Subcutaneous abdominal adipose tissue (tissue), 5 donors: Measurements from ENCODE around the gene PCDHGA11.
"Not testable (repeated sequence)": the region's sequence is repeated elsewhere in the genome, so short reads cannot be mapped to it uniquely, and the experiment has no call there.

Experiments used
- H3K27ac ChIP-seq: one replicate; pipeline ENCODE4 v1.7.0; 2013; ENCODE audit warnings: low read depth, mild to moderate bottlenecking, inconsistent platforms, low read length, moderate library complexity
- H3K27me3 ChIP-seq, 5 donors: one replicate each; pipeline ENCODE4 v1.7.0; 2013; ENCODE audit warnings: low read length in 5 of 5, inconsistent platforms in 1 of 5; ENCODE audit not compliant: control insufficient read depth in 5 of 5, insufficient read depth in 4 of 5
- H3K36me3 ChIP-seq, 5 donors: one replicate each; pipeline ENCODE4 v1.7.0; 2013; ENCODE audit warnings: low read length in 5 of 5; ENCODE audit not compliant: control insufficient read depth in 5 of 5, insufficient read depth in 5 of 5
- H3K4me1 ChIP-seq, 5 donors: one replicate each; pipeline ENCODE4 v1.7.0; 2013; ENCODE audit warnings: low read length in 5 of 5, mild to moderate bottlenecking in 3 of 5, moderate library complexity in 1 of 5; ENCODE audit not compliant: control insufficient read depth in 5 of 5, insufficient read depth in 5 of 5
- H3K4me3 ChIP-seq, 5 donors: one replicate each; pipeline ENCODE4 v1.7.0; 2013; ENCODE audit warnings: low read length in 5 of 5, low read depth in 1 of 5
- H3K9ac ChIP-seq, 5 donors: one replicate each; pipeline ENCODE4 v1.7.0; 2013; ENCODE audit warnings: low read length in 5 of 5, mild to moderate bottlenecking in 4 of 5, moderate library complexity in 3 of 5
- H3K9me3 ChIP-seq, 5 donors: one replicate each; pipeline ENCODE4 v1.7.0; 2013; ENCODE audit warnings: low read length in 5 of 5; ENCODE audit not compliant: control insufficient read depth in 5 of 5
- donor health status: healthy.
- donor health status: healthy.
- donor health status: healthy.
- donor health status: healthy.
- donor health status: healthy.

PCDHGA11 gene

DNA sequence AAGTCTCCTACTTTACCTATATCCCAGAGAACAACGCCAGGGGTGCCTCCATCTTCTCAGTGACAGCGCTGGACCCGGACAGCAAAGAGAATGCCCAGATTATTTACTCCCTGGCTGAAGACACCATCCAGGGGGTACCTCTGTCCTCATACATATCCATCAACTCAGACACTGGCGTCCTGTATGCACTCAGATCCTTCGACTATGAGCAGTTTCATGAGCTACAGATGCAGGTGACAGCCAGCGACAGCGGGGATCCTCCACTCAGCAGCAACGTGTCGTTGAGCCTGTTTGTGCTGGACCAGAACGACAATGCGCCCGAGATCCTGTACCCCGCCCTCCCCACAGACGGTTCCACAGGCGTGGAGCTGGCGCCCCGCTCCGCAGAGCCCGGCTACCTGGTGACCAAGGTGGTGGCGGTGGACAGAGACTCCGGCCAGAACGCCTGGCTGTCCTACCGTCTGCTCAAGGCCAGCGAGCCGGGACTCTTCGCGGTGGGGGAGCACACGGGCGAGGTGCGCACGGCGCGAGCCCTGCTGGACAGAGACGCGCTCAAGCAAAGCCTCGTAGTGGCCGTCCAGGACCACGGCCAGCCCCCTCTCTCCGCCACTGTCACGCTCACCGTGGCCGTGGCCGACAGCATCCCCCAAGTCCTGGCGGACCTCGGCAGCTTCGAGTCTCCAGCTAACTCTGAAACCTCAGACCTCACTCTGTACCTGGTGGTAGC is 6.1 kb upstream of the PCDHGA11 start:
- H3K36me3 ChIP-seq, H3K27me3 ChIP-seq, H3K27ac ChIP-seq, H3K9ac ChIP-seq: not testable (repeated sequence)
- H3K9me3 ChIP-seq: peaks cover 42 to 65% (median 55%) of the 10 kb centered on the region in 5 donors
- H3K4me3 ChIP-seq: peak overlapping the region in 3 of 5 donors; percentile 20 to 63 (median 46)
- peaks cover 0 to 34% (median 19%) of the 10 kb centered on the region in 5 donors for H3K4me1 ChIP-seq

DNA sequence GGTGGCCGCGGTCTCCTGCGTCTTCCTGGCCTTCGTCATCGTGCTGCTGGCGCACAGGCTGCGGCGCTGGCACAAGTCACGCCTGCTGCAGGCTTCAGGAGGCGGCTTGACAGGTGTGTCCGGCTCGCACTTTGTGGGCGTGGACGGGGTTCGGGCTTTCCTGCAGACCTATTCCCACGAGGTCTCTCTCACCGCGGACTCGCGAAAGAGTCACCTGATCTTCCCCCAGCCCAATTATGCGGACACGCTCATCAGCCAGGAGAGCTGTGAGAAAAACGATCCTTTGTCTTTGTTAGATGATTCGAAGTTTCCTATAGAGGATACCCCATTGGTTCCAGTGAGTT is 5.6 kb upstream of the PCDHGA11 start:
- not testable (repeated sequence) for H3K27ac ChIP-seq, H3K27me3 ChIP-seq, H3K36me3 ChIP-seq, H3K9ac ChIP-seq
- Histone ChIP-seq H3K9me3 (peaks cover 41 to 64% (median 55%) of the 10 kb centered on the region in 5 donors), H3K4me3 (peak overlapping the region in 1 of 5 donors; percentile 12), H3K4me1 (peaks cover 0 to 29% (median 15%) of the 10 kb centered on the region in 5 donors)

DNA sequence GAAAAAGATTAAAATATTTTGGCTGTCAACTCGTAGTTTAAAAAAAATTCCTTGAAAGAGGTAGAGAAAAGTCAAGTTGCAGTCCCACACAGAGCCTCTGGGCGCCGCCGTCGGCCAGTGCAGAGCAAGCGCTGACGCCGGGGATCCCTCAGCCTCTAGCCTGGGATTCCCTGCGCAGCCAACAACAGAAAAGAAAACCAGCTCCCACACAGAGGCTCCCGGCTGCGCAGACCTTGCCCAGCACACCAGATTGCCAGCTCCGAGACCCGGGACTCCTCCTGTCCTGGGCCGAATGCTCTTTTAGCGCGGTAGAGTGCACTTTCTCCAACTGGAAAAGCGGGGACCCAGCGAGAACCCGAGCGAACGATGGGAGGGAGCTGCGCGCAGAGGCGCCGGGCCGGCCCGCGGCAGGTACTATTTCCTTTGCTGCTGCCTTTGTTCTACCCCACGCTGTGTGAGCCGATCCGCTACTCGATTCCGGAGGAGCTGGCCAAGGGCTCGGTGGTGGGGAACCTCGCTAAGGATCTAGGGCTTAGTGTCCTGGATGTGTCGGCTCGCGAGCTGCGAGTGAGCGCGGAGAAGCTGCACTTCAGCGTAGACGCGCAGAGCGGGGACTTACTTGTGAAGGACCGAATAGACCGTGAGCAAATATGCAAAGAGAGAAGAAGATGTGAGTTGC is 3.2 kb upstream of the PCDHGA11 start, which contains the start of gene PCDHGB7:
PCDHGB7 (plus strand) TSS at position 184 of the 679 bp plus-strand sequence; CDS start at position 367, 183 bp downstream.
- Histone ChIP-seq H3K9ac (peak within 1 kb of the TSS in 2 of 5 donors; percentile 9 to 38), H3K9me3 (peaks cover 44 to 73% (median 66%) of the 10 kb centered on the region in 5 donors), H3K4me1 (peaks cover 0 to 38% (median 21%) of the 10 kb centered on the region in 5 donors), H3K4me3 (peak within 1 kb of the TSS; percentile 45 to 68 (median 60))
- H3K27me3 ChIP-seq, H3K27ac ChIP-seq, H3K36me3 ChIP-seq: not testable (repeated sequence)

DNA sequence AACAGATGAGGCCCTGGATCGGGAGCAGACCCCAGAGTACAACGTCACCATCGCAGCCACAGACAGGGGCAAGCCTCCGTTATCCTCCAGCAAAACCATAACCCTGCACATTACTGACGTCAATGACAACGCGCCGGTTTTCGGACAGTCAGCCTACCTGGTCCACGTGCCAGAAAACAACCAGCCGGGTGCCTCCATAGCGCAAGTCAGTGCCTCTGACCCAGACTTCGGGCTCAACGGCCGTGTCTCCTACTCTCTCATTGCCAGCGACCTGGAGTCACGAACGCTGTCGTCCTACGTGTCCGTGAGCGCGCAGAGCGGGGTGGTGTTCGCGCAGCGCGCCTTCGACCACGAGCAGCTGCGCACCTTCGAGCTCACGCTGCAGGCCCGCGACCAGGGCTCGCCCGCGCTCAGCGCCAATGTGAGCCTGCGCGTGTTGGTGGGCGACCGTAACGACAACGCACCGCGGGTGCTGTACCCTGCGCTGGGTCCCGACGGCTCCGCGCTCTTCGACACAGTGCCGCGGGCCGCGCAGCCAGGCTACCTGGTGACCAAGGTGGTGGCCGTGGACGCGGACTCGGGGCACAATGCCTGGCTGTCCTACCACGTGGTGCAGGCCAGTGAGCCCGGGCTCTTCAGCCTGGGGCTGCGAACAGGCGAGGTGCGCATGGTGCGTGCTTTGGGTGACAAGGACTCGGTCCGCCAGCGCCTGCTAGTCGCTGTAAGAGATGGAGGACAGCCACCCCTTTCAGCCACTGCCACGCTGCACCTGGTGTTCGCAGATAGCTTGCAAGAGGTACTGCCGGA is 1.6 kb upstream of the PCDHGA11 start:
- H3K27ac ChIP-seq: no peak overlapping the region
- peak overlapping the region; percentile 45 to 68 (median 60) for H3K4me3 ChIP-seq
- peaks cover 0 to 10% (median 6%) of the 10 kb centered on the region in 5 donors for H3K27me3 ChIP-seq
- H3K9ac ChIP-seq: no peak overlapping the region
- H3K36me3 ChIP-seq: no peaks in the 10 kb centered on the region
- peaks cover 0 to 34% (median 14%) of the 10 kb centered on the region in 5 donors for H3K4me1 ChIP-seq
- H3K9me3 ChIP-seq: peaks cover 43 to 72% (median 65%) of the 10 kb centered on the region in 5 donors

DNA sequence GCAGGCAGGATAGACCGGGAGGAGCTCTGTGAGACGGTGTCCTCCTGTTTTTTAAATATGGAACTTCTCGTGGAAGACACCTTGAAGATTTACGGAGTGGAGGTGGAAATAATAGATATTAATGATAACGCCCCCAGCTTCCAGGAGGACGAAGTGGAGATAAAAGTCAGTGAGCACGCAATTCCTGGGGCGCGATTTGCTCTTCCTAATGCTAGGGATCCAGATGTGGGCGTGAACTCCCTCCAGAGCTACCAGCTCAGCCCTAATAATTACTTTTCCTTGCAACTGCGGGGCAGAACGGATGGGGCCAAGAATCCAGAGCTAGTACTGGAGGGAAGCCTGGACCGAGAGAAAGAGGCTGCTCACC is 621 bp downstream of the PCDHGA11 start:
- Histone ChIP-seq H3K27me3 (peaks cover 0 to 10% (median 6%) of the 10 kb centered on the region in 5 donors), H3K9ac (peak overlapping the region in 1 of 5 donors; percentile 5), H3K4me3 (peak overlapping the region; percentile 38 to 66 (median 58)), H3K27ac (no peak overlapping the region), H3K4me1 (peaks cover 0 to 34% (median 14%) of the 10 kb centered on the region in 5 donors), H3K9me3 (peaks cover 43 to 78% (median 76%) of the 10 kb centered on the region in 5 donors), H3K36me3 (no peaks in the 10 kb centered on the region)

DNA sequence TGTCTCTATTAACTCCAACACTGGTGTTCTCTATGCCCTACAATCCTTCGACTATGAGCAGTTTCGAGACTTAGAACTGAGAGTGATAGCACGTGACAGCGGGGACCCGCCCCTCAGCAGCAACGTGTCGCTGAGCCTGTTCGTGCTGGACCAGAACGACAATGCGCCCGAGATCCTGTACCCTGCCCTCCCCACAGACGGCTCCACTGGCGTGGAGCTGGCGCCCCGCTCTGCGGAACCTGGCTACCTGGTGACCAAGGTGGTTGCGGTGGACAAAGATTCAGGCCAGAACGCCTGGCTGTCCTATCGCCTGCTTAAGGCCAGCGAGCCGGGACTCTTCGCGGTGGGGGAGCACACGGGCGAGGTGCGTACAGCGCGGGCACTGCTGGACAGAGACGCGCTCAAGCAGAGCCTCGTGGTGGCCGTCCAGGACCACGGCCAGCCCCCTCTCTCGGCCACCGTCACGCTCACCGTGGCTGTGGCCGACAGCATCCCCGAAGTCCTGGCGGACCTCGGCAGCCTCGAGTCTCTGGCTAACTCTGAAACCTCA is 2.0 kb downstream of the PCDHGA11 start:
- Histone ChIP-seq H3K36me3 (peaks cover 0 to 3% (median 0%) of the 10 kb centered on the region in 5 donors), H3K27ac (no peak overlapping the region), H3K4me1 (peaks cover 0 to 30% (median 13%) of the 10 kb centered on the region in 5 donors), H3K9ac (no peak overlapping the region), H3K9me3 (peaks cover 55 to 89% (median 85%) of the 10 kb centered on the region in 5 donors), H3K4me3 (peak overlapping the region in 4 of 5 donors; percentile 11 to 58 (median 33)), H3K27me3 (peaks cover 0 to 10% (median 6%) of the 10 kb centered on the region in 5 donors)

DNA sequence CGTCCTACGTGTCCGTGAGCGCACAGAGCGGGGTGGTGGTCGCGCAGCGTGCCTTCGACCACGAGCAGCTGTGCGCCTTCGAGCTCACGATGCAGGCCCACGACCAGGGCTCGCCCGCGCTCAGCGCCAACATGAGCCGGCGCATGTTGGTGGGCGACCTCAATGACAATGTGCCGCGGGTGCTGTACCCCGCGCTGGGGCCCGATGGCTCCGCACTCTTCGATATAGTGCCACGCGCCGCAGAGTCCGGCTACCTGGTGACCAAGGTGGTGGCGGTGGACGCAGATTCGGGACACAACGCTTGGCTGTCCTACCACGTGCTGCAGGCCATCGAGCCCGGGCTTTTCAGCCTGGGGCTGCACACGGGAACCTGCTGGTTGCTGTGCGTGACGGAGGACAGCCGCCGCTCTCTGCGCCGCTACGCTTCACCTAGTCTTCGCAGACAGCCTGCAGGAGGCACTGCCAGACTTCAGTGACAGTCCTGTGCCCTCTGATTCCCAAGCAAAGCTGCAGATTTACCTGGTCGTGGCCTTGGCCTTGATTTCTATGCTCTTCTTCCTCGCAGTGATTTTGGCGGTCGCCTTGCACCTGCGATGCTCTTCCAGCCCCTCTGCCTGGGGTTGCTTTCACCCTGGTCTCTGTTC is 7.1 kb downstream of the PCDHGA11 start:
- peaks cover 0 to 16% (median 13%) of the 10 kb centered on the region in 5 donors for H3K4me1 ChIP-seq
- H3K9me3 ChIP-seq: peaks cover 35 to 78% (median 76%) of the 10 kb centered on the region in 5 donors
- H3K36me3 ChIP-seq: peaks cover 0 to 4% (median 0%) of the 10 kb centered on the region in 5 donors
- peak overlapping the region; percentile 11 to 56 (median 50) for H3K4me3 ChIP-seq
- no peak overlapping the region for H3K27ac ChIP-seq
- no peak overlapping the region for H3K9ac ChIP-seq
- H3K27me3 ChIP-seq: peaks cover 0 to 12% (median 4%) of the 10 kb centered on the region in 5 donors

DNA sequence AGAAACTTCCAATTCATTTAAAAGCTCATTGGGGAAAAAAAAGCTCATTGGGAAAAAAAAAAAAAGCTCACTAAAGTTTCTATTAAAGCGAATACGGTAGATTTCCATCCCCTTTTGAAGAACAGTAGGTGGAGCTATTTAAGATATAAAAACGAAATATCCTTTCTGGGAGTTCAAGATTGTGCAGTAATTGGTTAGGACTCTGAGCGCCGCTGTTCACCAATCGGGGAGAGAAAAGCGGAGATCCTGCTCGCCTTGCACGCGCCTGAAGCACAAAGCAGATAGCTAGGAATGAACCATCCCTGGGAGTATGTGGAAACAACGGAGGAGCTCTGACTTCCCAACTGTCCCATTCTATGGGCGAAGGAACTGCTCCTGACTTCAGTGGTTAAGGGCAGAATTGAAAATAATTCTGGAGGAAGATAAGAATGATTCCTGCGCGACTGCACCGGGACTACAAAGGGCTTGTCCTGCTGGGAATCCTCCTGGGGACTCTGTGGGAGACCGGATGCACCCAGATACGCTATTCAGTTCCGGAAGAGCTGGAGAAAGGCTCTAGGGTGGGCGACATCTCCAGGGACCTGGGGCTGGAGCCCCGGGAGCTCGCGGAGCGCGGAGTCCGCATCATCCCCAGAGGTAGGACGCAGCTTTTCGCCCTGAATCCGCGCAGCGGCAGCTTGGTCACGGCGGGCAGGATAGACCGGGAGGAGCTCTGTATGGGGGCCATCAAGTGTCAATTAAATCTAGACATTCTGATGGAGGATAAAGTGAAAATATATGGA is 9.7 kb downstream of the PCDHGA11 start, which contains the start of gene PCDHGA12:
PCDHGA12 (plus strand) TSS at position 176 of the 782 bp plus-strand sequence; CDS start at position 429, 253 bp downstream.
- Histone ChIP-seq H3K36me3 (peaks cover 0 to 4% (median 0%) of the 10 kb centered on the region in 5 donors), H3K27ac (no peak within 1 kb of the TSS), H3K4me3 (peak within 1 kb of the TSS; percentile 52 to 76 (median 58)), H3K27me3 (peaks cover 0 to 9% (median 0%) of the 10 kb centered on the region in 5 donors), H3K4me1 (peaks cover 0 to 16% (median 11%) of the 10 kb centered on the region in 5 donors), H3K9ac (no peak within 1 kb of the TSS), H3K9me3 (peaks cover 31 to 68% (median 61%) of the 10 kb centered on the region in 5 donors)
